ENCODE measurements around the gene RXFP4. TPM values are rescaled to one million over a fixed set of nuclear protein-coding genes. Genes with fewer than 3 reads are reported as not detected.

RXFP4 gene
- polyA plus RNA-seq, 2 of the 4 experiments (the other 2 are of a cell fraction), result 0.06 to 0.12 TPM

GRCh38 chr1:155950829-155951228 lies 9.4 kb downstream of the RXFP4 start:
- 98% methylated on average over 13 of the region's 27 CpGs for WGBS (ENCODE audit: missing lambda C conversion rate)
- CTCF ChIA-PET, result interaction anchor here (0.8 to 6.8 kb wide), 4 partner anchors 11 to 38 kb away, joined by 4 to 41 read pairs (median 28); partner anchors contain the start of gene RXFP4
- TF ChIP-seq TP53 (CRISPR knock-in tag; IDR thresholded peaks at IDR 0.05), result no peak
- TF ChIP-seq MAZ (IDR thresholded peaks at IDR 0.05; ENCODE audit: borderline replicate concordance, low read depth, low read length), result no peak
- TF ChIP-seq HOXB13 (CRISPR knock-in tag; IDR thresholded peaks at IDR 0.05; ENCODE audit: low read depth), result no peak
- TF ChIP-seq HOXB5 (CRISPR knock-in tag; IDR thresholded peaks at IDR 0.05), result no peak
- TF ChIP-seq NR3C1 (IDR thresholded peaks at IDR 0.05), result no peak
- no peak for TF ChIP-seq CBX8 (IDR thresholded peaks at IDR 0.05)
- TF ChIP-seq, protein P1, sequence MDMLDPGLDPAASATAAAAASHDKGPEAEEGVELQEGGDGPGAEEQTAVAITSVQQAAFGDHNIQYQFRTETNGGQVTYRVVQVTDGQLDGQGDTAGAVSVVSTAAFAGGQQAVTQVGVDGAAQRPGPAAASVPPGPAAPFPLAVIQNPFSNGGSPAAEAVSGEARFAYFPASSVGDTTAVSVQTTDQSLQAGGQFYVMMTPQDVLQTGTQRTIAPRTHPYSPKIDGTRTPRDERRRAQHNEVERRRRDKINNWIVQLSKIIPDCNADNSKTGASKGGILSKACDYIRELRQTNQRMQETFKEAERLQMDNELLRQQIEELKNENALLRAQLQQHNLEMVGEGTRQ (IDR thresholded peaks at IDR 0.05), result no peak
- no peak for TF ChIP-seq PBX3 (IDR thresholded peaks at IDR 0.05)
- no peak for TF ChIP-seq ELK1 (IDR thresholded peaks at IDR 0.05; ENCODE audit: low read depth, low read length)
- TF ChIP-seq KDM1A (IDR thresholded peaks at IDR 0.05; ENCODE audit: low read depth), result no peak
- no peak for TF ChIP-seq MAX (IDR thresholded peaks at IDR 0.05)
- no peak; a peak in 1 of 5 replicates for TF ChIP-seq JUN (IDR thresholded peaks at IDR 0.05)
- Histone ChIP-seq H3K4me3 (no peak overlapping the region), H3K4me2 (no peak overlapping the region), H3K4me1 (peaks cover 16% of the 10 kb centered on the region), H3K27ac (no peak overlapping the region), H3K9me3 (no peaks in the 10 kb centered on the region)
- ATAC-seq, result peak in 1 of 2 experiments; percentile 13; a peak in 2 of 6 replicates
- DNase-seq (ENCODE audit: low read depth in 1 of 2, low spot score in 1 of 2), result no peak
- no peak for FAIRE-seq
- POLR2A ChIA-PET, result no interaction called here

- POLR2A ChIA-PET, result no interaction called here
- Histone ChIP-seq H3K4me1 (peaks cover 5% of the 10 kb centered on the region; the same call in 2 of the 3 replicates), H3K4me3 (no peak overlapping the region), H3K27ac (no peak overlapping the region), H3K9me3 (no peaks in the 10 kb centered on the region), H3K4me2 (no peak overlapping the region)
- no peak for DNase-seq (ENCODE audit: low read depth in 1 of 2, low spot score in 1 of 2)
- TF ChIP-seq REST (IDR thresholded peaks at IDR 0.05) (no peak), EHF (CRISPR knock-in tag; IDR thresholded peaks at IDR 0.05) (no peak), FOSB (CRISPR knock-in tag; IDR thresholded peaks at IDR 0.05) (no peak), KDM5A (IDR thresholded peaks at IDR 0.05) (no peak), GATA3 (IDR thresholded peaks at IDR 0.05; ENCODE audit: borderline replicate concordance) (no peak), CEBPB (IDR thresholded peaks at IDR 0.05) (no peak), HOXB5 (CRISPR knock-in tag; IDR thresholded peaks at IDR 0.05) (no peak), BHLHE40 (IDR thresholded peaks at IDR 0.05; ENCODE audit: low read depth, low read length) (no peak), ZSCAN20 (CRISPR knock-in tag; IDR thresholded peaks at IDR 0.05) (no peak), HOXA7 (CRISPR knock-in tag; IDR thresholded peaks at IDR 0.05) (no peak), POLR2A (IDR thresholded peaks at IDR 0.05; ENCODE audit: low read length) (no peak)
- CTCF ChIA-PET, result interaction anchor here (4.9 to 6.8 kb wide), 3 partner anchors 10 to 37 kb away, joined by 16 to 41 read pairs (median 40); partner anchors contain the start of gene RXFP4
- 87% methylated on average over 6 of the region's 6 CpGs for WGBS (ENCODE audit: missing lambda C conversion rate)
- FAIRE-seq, result no peak
- no peak for ATAC-seq
These were observed 10.5 kb downstream of the RXFP4 start for GRCh38 chr1:155951753-155952504.
